Measurements from ENCODE around the gene RBM4. TPM values are rescaled to one million over a fixed set of nuclear protein-coding genes. Genes with fewer than 3 reads are reported as not detected.

RBM4 gene
- total and polyA plus RNA-seq, 2 experiments from 2014 or later = 146 to 147 TPM

DNA sequence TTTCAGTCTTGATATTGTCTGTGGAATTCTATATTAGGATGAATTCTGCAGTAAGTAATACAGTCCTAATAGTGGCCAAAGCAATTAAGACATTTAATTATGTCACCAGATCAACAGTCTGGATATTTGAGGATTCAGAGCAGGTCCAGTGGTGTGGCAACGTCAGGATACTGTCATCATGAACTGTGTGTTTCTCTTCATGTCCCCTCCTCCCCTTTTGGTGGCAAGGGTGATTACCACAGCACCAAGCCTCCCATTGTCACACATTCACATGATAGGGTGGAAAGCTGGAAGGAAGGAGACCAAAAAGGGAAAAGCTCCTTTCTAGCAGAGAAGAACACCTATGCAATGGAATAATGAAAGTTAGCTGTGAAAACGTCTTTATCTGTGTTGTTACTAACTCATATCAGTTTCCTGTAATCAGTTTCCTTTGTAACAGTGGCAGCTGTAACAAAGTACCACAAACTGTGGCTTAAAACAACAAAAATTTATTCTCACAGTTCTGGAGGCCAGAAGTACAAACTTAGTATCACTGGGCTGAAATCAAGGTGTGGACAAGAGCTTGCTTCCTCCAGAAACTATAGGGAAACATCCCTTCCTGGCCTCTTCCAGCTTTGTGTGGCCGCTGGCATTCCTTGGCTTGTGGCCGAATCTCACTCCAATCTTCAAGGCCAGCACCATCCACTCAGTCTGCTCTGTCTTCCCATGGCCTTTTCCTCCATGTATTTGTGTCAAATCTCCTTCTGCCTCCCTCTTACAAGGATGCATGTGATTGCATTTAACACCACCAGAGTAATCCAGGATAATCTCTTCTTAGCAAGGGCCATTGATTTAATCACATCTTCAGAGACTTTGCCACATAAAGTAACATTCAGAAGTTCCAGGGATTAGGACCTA lies 28.5 kb upstream of the RBM4 start (continued):
- no peak for TF ChIP-seq CREB1 (CRISPR knock-in tag; IDR thresholded peaks at IDR 0.05; ENCODE audit: low read depth)
- TF ChIP-seq POLR2AphosphoS5 (IDR thresholded peaks at IDR 0.05; ENCODE audit: low read depth) = no peak
- TF ChIP-seq, protein P1, sequence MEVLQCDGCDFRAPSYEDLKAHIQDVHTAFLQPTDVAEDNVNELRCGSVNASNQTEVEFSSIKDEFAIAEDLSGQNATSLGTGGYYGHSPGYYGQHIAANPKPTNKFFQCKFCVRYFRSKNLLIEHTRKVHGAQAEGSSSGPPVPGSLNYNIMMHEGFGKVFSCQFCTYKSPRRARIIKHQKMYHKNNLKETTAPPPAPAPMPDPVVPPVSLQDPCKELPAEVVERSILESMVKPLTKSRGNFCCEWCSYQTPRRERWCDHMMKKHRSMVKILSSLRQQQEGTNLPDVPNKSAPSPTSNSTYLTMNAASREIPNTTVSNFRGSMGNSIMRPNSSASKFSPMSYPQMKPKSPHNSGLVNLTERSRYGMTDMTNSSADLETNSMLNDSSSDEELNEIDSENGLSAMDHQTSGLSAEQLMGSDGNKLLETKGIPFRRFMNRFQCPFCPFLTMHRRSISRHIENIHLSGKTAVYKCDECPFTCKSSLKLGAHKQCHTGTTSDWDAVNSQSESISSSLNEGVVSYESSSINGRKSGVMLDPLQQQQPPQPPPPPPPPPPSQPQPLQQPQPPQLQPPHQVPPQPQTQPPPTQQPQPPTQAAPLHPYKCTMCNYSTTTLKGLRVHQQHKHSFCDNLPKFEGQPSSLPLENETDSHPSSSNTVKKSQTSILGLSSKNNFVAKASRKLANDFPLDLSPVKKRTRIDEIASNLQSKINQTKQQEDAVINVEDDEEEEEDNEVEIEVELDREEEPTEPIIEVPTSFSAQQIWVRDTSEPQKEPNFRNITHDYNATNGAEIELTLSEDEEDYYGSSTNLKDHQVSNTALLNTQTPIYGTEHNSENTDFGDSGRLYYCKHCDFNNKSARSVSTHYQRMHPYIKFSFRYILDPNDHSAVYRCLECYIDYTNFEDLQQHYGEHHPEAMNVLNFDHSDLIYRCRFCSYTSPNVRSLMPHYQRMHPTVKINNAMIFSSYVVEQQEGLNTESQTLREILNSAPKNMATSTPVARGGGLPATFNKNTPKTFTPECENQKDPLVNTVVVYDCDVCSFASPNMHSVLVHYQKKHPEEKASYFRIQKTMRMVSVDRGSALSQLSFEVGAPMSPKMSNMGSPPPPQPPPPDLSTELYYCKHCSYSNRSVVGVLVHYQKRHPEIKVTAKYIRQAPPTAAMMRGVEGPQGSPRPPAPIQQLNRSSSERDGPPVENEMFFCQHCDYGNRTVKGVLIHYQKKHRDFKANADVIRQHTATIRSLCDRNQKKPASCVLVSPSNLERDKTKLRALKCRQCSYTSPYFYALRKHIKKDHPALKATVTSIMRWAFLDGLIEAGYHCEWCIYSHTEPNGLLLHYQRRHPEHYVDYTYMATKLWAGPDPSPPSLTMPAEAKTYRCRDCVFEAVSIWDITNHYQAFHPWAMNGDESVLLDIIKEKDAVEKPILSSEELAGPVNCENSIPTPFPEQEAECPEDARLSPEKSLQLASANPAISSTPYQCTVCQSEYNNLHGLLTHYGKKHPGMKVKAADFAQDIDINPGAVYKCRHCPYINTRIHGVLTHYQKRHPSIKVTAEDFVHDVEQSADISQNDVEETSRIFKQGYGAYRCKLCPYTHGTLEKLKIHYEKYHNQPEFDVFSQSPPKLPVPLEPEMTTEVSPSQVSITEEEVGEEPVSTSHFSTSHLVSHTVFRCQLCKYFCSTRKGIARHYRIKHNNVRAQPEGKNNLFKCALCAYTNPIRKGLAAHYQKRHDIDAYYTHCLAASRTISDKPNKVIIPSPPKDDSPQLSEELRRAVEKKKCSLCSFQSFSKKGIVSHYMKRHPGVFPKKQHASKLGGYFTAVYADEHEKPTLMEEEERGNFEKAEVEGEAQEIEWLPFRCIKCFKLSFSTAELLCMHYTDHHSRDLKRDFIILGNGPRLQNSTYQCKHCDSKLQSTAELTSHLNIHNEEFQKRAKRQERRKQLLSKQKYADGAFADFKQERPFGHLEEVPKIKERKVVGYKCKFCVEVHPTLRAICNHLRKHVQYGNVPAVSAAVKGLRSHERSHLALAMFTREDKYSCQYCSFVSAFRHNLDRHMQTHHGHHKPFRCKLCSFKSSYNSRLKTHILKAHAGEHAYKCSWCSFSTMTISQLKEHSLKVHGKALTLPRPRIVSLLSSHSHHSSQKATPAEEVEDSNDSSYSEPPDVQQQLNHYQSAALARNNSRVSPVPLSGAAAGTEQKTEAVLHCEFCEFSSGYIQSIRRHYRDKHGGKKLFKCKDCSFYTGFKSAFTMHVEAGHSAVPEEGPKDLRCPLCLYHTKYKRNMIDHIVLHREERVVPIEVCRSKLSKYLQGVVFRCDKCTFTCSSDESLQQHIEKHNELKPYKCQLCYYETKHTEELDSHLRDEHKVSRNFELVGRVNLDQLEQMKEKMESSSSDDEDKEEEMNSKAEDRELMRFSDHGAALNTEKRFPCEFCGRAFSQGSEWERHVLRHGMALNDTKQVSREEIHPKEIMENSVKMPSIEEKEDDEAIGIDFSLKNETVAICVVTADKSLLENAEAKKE (CRISPR knock-in tag; IDR thresholded peaks at IDR 0.05) = no peak
- no peak for TF ChIP-seq ZNF331 (CRISPR knock-in tag; IDR thresholded peaks at IDR 0.05; ENCODE audit: low read depth)

GRCh38 chr11:66612458-66612857 lies 26.0 kb upstream of the RBM4 start:
- H3K4me3 ChIP-seq = no peak overlapping the region
- peaks cover 13% of the 10 kb centered on the region; the same call in 1 of the 2 replicates for H3F3A ChIP-seq (replicated peaks; ENCODE audit: low read depth)
- H3K36me3 Mint-ChIP-seq (ENCODE audit: low read depth) = peaks cover 18% of the 10 kb centered on the region
- ATAC-seq (no peak), DNase-seq (ENCODE audit: low spot score) (no peak)
- H3K4me1 ChIP-seq (ENCODE audit: insufficient read depth) = no peaks in the 10 kb centered on the region; the same call in 1 of the 2 replicates
- TF ChIP-seq CREB1 (CRISPR knock-in tag; IDR thresholded peaks at IDR 0.05; ENCODE audit: low read depth) (no peak), ZNF114 (CRISPR knock-in tag; IDR thresholded peaks at IDR 0.05) (no peak), JUNB (IDR thresholded peaks at IDR 0.05; ENCODE audit: unreplicated experiment) (no peak), EZH2phosphoT487 (IDR thresholded peaks at IDR 0.05; ENCODE audit: unreplicated experiment) (no peak), POLR2AphosphoS5 (IDR thresholded peaks at IDR 0.05; ENCODE audit: low read depth) (no peak), STAT1 (IDR thresholded peaks at IDR 0.05; ENCODE audit: unreplicated experiment) (no peak), ETS1 (IDR thresholded peaks at IDR 0.05) (no peak)
- TF ChIP-seq, protein P2, sequence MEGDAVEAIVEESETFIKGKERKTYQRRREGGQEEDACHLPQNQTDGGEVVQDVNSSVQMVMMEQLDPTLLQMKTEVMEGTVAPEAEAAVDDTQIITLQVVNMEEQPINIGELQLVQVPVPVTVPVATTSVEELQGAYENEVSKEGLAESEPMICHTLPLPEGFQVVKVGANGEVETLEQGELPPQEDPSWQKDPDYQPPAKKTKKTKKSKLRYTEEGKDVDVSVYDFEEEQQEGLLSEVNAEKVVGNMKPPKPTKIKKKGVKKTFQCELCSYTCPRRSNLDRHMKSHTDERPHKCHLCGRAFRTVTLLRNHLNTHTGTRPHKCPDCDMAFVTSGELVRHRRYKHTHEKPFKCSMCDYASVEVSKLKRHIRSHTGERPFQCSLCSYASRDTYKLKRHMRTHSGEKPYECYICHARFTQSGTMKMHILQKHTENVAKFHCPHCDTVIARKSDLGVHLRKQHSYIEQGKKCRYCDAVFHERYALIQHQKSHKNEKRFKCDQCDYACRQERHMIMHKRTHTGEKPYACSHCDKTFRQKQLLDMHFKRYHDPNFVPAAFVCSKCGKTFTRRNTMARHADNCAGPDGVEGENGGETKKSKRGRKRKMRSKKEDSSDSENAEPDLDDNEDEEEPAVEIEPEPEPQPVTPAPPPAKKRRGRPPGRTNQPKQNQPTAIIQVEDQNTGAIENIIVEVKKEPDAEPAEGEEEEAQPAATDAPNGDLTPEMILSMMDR (conservative IDR thresholded peaks at IDR 0.05; ENCODE audit: low read depth in 2 of 2) = no peak
- H3K4me3 Mint-ChIP-seq = no peak overlapping the region
- no peak overlapping the region for H3K27ac Mint-ChIP-seq
- no peaks in the 10 kb centered on the region for H3K9me2 ChIP-seq (ENCODE audit: insufficient read depth)
- H3K27me3 ChIP-seq (ENCODE audit: insufficient read depth) = no peaks in the 10 kb centered on the region
- H3K4me2 ChIP-seq = no peak overlapping the region
- H4K20me1 ChIP-seq (replicated peaks; ENCODE audit: insufficient read depth) = peaks cover 4% of the 10 kb centered on the region
- peaks cover 22% of the 10 kb centered on the region for H3K79me2 ChIP-seq (replicated peaks; ENCODE audit: insufficient read depth)
- H3K27me3 Mint-ChIP-seq (ENCODE audit: insufficient read depth, low read depth, poor library complexity) = peaks cover 14% of the 10 kb centered on the region
- no peaks in the 10 kb centered on the region for H3K9me3 Mint-ChIP-seq
- H3K27ac ChIP-seq (ENCODE audit: low read depth) = no peak overlapping the region
- peaks cover 3% of the 10 kb centered on the region; the same call in 2 of the 3 replicates for H3K4me1 Mint-ChIP-seq
- 0 out of 2 replicates have a peak, but pooled peaks cover under 1% of the 10 kb centered on the region for H3K36me3 ChIP-seq (ENCODE audit: insufficient read depth)
- H2AFZ ChIP-seq = no peak overlapping the region

Measured in GM23338 (cell line).